HEK293T (cell line): ENCODE results near the gene CD2BP2.

Experiments
- CTCF ChIA-PET: fragments of 350-600 bp; formaldehyde crosslinking; extraction: SDS; loops from one replicate; lab custom pipeline; 2021; ENCODE audit warnings: antibody characterized with exemption, inconsistent platforms; lab: Yijun Ruan, JAX
- POLR2A ChIA-PET: fragments of 350-600 bp; formaldehyde crosslinking; extraction: SDS; loops from one replicate; lab custom pipeline; 2020; ENCODE audit warnings: antibody characterized with exemption, inconsistent platforms; lab: Yijun Ruan, JAX
- DNase-seq: peaks from one replicate; pipeline ENCODE4 v3.0.0; 2012; ENCODE audit warnings: mixed read lengths; ENCODE audit errors: extremely low spot score
- ARNT ChIP-seq: fragments of 450-650 bp; IDR thresholded peaks from 2 replicates; pipeline ENCODE4 v1.6.1; 2017; ENCODE audit warnings: mild to moderate bottlenecking
- BHLHE40 ChIP-seq: fragments of 450-650 bp; IDR thresholded peaks from 2 replicates; pipeline ENCODE4 v1.6.1; 2016; ENCODE audit warnings: mild to moderate bottlenecking, moderate library complexity, borderline replicate concordance
- CTBP1 ChIP-seq: fragments of 450-650 bp; IDR thresholded peaks from 2 replicates; pipeline ENCODE4 v1.6.1; 2016; ENCODE audit warnings: borderline replicate concordance
- ELF4 ChIP-seq: fragments of 450-650 bp; IDR thresholded peaks from 2 replicates; pipeline ENCODE4 v1.6.1; 2017; ENCODE audit warnings: antibody characterized with exemption
- FOXA1 ChIP-seq: fragments of 450-650 bp; IDR thresholded peaks from 2 replicates; pipeline ENCODE4 v1.6.1; 2016; ENCODE audit warnings: mild to moderate bottlenecking
- FOXM1 ChIP-seq: fragments of 450-650 bp; IDR thresholded peaks from 2 replicates; pipeline ENCODE4 v1.6.1; 2017; ENCODE audit warnings: mild to moderate bottlenecking, borderline replicate concordance
- HDGF ChIP-seq: fragments of 450-650 bp; IDR thresholded peaks from 2 replicates; pipeline ENCODE4 v1.6.1; 2017; ENCODE audit warnings: antibody characterized with exemption, borderline replicate concordance
- L3MBTL2 ChIP-seq: fragments of 450-650 bp; conservative IDR thresholded peaks from 2 replicates; pipeline ENCODE4 v1.6.1; 2016; ENCODE audit warnings: mild to moderate bottlenecking
- LEF1 ChIP-seq: fragments of 450-650 bp; IDR thresholded peaks from 2 replicates; pipeline ENCODE4 v1.6.1; 2017; ENCODE audit warnings: mild to moderate bottlenecking, borderline replicate concordance
- NFRKB ChIP-seq: fragments of 450-650 bp; IDR thresholded peaks from 2 replicates; pipeline ENCODE4 v1.6.1; 2016; ENCODE audit warnings: mild to moderate bottlenecking, moderate library complexity
- SP1 ChIP-seq: fragments of 450-650 bp; IDR thresholded peaks from 2 replicates; pipeline ENCODE4 v1.6.1; 2017
- SUZ12 ChIP-seq: fragments of 450-650 bp; IDR thresholded peaks from 2 replicates; pipeline ENCODE4 v1.6.1; 2016; ENCODE audit warnings: mild to moderate bottlenecking
- TARDBP ChIP-seq: fragments of 450-650 bp; IDR thresholded peaks from 2 replicates; pipeline ENCODE4 v1.6.1; 2016
- ZNF384 ChIP-seq: fragments of 450-650 bp; IDR thresholded peaks from 2 replicates; pipeline ENCODE4 v1.6.1; 2016
- TF ChIP-seq, protein P1 (sequence below): fragments of 450-650 bp; IDR thresholded peaks from 2 replicates; pipeline ENCODE4 v1.6.1; 2016

The CD2BP2 gene

DNA sequence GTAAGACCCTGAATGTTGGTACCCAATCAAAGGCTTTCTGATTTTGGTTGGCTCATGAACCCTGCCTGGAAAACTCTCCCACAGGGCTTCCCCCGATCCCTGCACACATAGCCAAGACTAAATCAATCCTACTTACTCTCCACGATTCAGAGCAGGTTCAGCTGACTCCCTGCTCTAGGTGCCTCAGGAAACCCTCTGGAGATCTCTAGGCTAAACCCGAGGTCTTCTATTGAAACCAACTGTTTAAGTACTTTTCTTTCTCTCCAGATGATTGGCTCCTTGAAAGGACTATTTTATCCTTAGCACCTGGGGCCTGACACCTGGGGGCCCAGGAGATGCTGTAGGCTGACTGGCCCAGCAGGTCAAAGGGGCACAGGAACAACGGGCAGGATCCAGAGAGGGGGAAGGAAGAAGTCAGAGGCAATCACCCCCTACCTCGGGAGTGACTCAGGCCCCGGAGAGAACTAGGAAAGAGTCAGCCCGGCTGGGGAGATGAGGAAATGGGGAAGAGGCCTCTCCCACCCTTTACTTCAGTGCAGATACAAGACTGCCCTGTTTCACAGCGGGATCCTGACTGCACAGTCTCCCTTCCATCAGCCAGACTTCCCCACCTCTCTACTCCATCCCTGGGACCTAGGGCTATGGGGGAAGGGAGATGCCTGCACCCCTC lies 13.1 kb upstream of the CD2BP2 start:
- CTCF ChIA-PET = interaction anchor here (0.9 to 1.3 kb wide), 3 partner anchors 9 to 41 kb away, joined by 3 to 6 read pairs (median 5); no protein-coding TSS in a partner anchor
- POLR2A ChIA-PET = interaction anchor here (0.9 to 6.0 kb wide), 8 partner anchors 8 to 266 kb away, joined by 3 to 95 read pairs (median 6); partner anchors contain the start of genes CD2BP2, ZNF48, ZNF689 and ZNF771
- no peak for DNase-seq
- TF ChIP-seq BHLHE40 = no peak
- no peak for TF ChIP-seq TARDBP
- TF ChIP-seq, protein P1, sequence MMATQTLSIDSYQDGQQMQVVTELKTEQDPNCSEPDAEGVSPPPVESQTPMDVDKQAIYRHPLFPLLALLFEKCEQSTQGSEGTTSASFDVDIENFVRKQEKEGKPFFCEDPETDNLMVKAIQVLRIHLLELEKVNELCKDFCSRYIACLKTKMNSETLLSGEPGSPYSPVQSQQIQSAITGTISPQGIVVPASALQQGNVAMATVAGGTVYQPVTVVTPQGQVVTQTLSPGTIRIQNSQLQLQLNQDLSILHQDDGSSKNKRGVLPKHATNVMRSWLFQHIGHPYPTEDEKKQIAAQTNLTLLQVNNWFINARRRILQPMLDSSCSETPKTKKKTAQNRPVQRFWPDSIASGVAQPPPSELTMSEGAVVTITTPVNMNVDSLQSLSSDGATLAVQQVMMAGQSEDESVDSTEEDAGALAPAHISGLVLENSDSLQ = no peak
- TF ChIP-seq ELF4 = no peak

DNA sequence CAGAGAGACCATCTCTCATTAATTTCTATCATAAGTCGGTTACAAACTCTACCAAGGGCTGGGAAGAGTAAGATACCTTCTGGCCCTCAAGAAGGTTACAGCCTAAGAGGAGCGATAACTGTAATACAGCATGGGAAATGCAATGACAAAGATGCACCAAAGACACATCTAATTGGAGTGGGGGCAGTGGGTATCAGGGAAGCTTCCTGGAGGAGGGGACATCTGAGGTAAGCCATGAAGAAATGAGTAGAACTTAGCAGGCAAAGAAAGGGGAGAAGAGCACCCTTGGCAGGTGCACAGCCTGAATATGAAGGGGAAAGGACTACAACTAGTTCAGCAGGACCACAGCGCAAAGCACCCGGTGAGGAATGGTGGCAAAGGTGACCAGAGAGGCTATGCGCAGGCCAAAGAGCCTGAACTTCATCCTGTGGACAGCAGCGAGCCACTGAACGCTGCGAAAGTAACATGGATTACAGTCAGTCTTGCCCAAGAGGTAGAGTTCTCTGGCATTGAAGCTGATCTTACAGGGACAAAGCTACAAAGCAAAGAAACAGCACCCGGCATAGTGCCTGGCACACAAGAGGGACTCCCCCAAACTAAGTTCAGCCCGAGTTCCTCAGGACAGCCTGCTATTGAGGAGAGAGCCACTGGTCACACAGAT lies 12.4 kb upstream of the CD2BP2 start:
- POLR2A ChIA-PET = interaction anchor here (0.6 to 6.0 kb wide), 5 partner anchors 9 to 40 kb away, joined by 4 to 95 read pairs (median 6); partner anchors contain the start of genes CD2BP2, ZNF48 and ZNF771
- DNase-seq = no peak
- TF ChIP-seq SUZ12 = no peak
- no peak for TF ChIP-seq SP1
- CTCF ChIA-PET = interaction anchor here (0.9 kb wide), 1 partner anchor 28 kb away, joined by 3 read pairs; no protein-coding TSS in a partner anchor

DNA sequence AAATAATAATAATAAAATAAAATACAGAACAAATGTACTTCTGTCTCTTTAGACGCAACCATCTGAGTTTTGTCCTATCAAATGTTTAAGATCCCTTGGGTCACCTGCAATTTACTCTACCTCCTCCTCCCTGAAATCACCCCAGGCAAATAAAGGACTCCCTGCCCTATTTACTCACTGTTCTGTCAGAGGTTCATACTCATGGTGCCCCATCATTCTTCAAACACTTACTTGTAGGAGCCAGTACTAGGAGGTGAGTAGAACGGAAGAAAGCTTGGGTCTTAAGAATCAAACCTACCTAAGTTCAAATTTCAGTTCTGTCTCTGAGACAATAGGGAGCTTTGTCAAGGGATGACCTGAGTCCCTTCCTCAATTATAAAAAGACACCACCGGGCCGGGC lies 11.4 kb upstream of the CD2BP2 start:
- POLR2A ChIA-PET = interaction anchor here (1.6 to 6.0 kb wide), 3 partner anchors 9 to 29 kb away, joined by 6 to 95 read pairs (median 6); partner anchors contain the start of genes CD2BP2 and ZNF48

DNA sequence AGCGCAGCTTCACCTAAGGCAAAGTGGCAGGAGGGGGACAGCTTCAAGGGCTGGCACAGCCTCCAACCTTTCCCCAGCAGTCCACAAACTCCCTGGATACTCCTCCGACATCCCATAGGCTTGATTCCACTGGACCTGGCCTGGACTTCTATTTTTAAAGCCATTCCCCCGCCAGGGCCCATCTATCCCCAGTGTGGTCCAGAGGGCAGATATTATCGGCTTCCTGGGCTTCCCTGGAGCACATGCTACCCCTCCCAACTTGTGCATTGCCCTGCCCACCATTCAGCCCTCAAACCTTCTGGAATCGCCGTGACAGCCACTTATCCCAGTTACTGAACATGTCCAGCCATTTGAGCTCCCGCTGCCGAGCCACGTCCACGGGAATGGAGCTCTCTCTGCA lies 10.1 kb upstream of the CD2BP2 start:
- DNase-seq = no peak
- CTCF ChIA-PET = interaction anchor here (0.5 kb wide), 1 partner anchor 36 kb away, joined by 3 read pairs; no protein-coding TSS in a partner anchor
- TF ChIP-seq, protein P1 = no peak
- POLR2A ChIA-PET = interaction anchor here (0.8 to 2.1 kb wide), 6 partner anchors 10 to 269 kb away, joined by 3 to 24 read pairs (median 7); partner anchors contain the start of genes CD2BP2 and ZNF48

More for the DNA sequence above, 11.4 kb upstream of the CD2BP2 start:
- CTCF ChIA-PET = no interaction called here
- no peak for TF ChIP-seq L3MBTL2
- TF ChIP-seq FOXA1 = no peak
- no peak for TF ChIP-seq HDGF
- TF ChIP-seq FOXM1 = no peak
- TF ChIP-seq TARDBP = no peak
- TF ChIP-seq ARNT = no peak
- no peak for TF ChIP-seq CTBP1
- TF ChIP-seq BHLHE40 = no peak
- TF ChIP-seq NFRKB = no peak
- no peak for TF ChIP-seq SP1
- TF ChIP-seq ELF4 = no peak
- TF ChIP-seq SUZ12 = no peak
- no peak for TF ChIP-seq ZNF384
- DNase-seq = no peak

DNA sequence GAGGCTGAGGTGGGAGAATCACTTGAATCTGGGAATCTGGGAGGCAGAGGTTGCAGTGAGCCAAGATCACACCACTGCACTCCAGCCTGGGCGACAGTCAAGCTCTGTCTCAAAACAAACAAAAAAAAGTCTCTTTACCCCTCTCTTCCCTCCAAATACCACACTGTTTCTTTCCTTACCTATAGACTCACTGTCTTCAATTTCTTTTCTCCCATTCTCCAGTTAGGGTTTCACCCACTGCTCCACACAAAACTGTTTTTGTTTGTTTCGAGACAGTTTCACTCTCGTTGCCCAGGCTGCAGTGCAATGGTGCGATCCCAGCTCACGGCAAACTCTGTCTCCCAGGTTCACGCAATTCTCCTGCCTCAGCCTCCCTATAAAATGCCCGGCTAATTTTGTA lies 6.1 kb upstream of the CD2BP2 start:
- TF ChIP-seq SUZ12 = no peak
- no peak for TF ChIP-seq L3MBTL2
- no peak for TF ChIP-seq LEF1
- TF ChIP-seq HDGF = no peak
- TF ChIP-seq ZNF384 = no peak
- no peak for TF ChIP-seq NFRKB
- no peak for TF ChIP-seq CTBP1
- TF ChIP-seq BHLHE40 = no peak
- no peak for TF ChIP-seq ELF4
- TF ChIP-seq ARNT = no peak
- no peak for TF ChIP-seq TARDBP
- TF ChIP-seq FOXA1 = no peak
- no peak for TF ChIP-seq FOXM1
- POLR2A ChIA-PET = interaction anchor here (7.6 kb wide), 1 partner anchor 8 kb away, joined by 95 read pairs; the partner anchor contains the start of gene TBC1D10B
- no peak for DNase-seq
- CTCF ChIA-PET = no interaction called here

DNA sequence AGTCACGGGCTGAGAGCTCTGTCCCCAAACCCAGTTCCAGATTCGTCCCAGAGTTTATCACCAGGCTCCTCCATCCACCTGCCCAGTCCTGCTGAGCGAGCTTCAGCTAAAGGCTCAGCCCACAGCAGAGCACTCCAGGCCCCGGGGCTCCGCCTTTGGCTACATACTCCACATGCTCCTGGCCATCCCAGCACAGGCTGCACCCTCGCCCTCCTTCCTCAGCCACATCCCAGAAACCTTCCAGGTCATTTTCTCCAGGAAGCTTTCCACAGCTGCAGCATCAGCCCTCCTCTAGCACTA lies 4.7 kb upstream of the CD2BP2 start:
- no peak for DNase-seq
- TF ChIP-seq FOXM1 = no peak
- TF ChIP-seq ARNT = no peak
- no peak for TF ChIP-seq BHLHE40
- TF ChIP-seq FOXA1 = no peak
- no peak for TF ChIP-seq ELF4
- no peak for TF ChIP-seq SUZ12
- TF ChIP-seq HDGF = no peak
- ChIA-PET POLR2A (interaction anchor here (1.1 to 7.6 kb wide), 5 partner anchors 10 to 50 kb away, joined by 3 to 95 read pairs (median 5); partner anchors contain the start of genes TBC1D10B and ZNF48), CTCF (interaction anchor here (0.6 to 1.8 kb wide), 2 partner anchors 9 to 50 kb away, joined by 3 to 5 read pairs; no protein-coding TSS in a partner anchor)
